AG09319 (cell line): Measurements from ENCODE around the gene TBC1D1.
"Not testable (repeated sequence)": the region's sequence is repeated elsewhere in the genome, so short reads cannot be mapped to it uniquely, and the experiment has no call there.

Experiments used
- DNase-seq: peaks from one replicate; pipeline ENCODE4 v3.0.0-alpha.2; 2010; ENCODE audit warnings: low read depth; ENCODE audit errors: extremely low read depth
- CTCF ChIP-seq: IDR thresholded peaks from 2 replicates; pipeline ENCODE4 v1.5.1; 2011; ENCODE audit warnings: low read depth, mild to moderate bottlenecking, inconsistent platforms, low read length, moderate library complexity

The TBC1D1 gene

GRCh38 chr4:37909332-37910090 is 18.6 kb downstream of the TBC1D1 start:
- DNase-seq: no peak
- no peak for TF ChIP-seq CTCF

- DNase-seq: no peak
- TF ChIP-seq CTCF: no peak
These were observed 19.2 kb downstream of the TBC1D1 start for GRCh38 chr4:37910091-37910486.

- no peak for TF ChIP-seq CTCF
- no peak for DNase-seq
These were observed 23.7 kb downstream of the TBC1D1 start for GRCh38 chr4:37914539-37914938.

- no peak for TF ChIP-seq CTCF
- DNase-seq: no peak
These were observed 26.5 kb downstream of the TBC1D1 start for GRCh38 chr4:37917388-37917787.

- no peak for TF ChIP-seq CTCF
- no peak for DNase-seq
These were observed 27.8 kb downstream of the TBC1D1 start for GRCh38 chr4:37918653-37919052.

- no peak for TF ChIP-seq CTCF
- DNase-seq: no peak
These were observed 31.4 kb downstream of the TBC1D1 start for GRCh38 chr4:37922328-37922727.

GRCh38 chr4:37923089-37923488 is 32.2 kb downstream of the TBC1D1 start:
- DNase-seq: not testable (repeated sequence)

- no peak for DNase-seq
- no peak for TF ChIP-seq CTCF
These were observed 34.1 kb downstream of the TBC1D1 start for GRCh38 chr4:37924946-37925345.
